H9 (cell line): Measurements from ENCODE around the gene IGSF9. TPM values are rescaled to one million over a fixed set of nuclear protein-coding genes. Genes with fewer than 3 reads are reported as not detected.

ENCODE experiments used
- DNase-seq: peaks from one replicate; pipeline ENCODE4 v3.0.0-alpha.2; 2017
- H2AFZ ChIP-seq: one replicate; pipeline ENCODE4 v1.6.1; 2013; ENCODE audit warnings: mild to moderate bottlenecking, low read length, control low read depth, moderate library complexity
- H2AK5ac ChIP-seq: 2 replicates; pipeline ENCODE4 v1.6.1; 2013; ENCODE audit warnings: low read length, control low read depth, mixed read lengths; ENCODE audit not compliant: insufficient read length
- H2BK120ac ChIP-seq: one replicate; pipeline ENCODE4 v1.6.1; 2013; ENCODE audit warnings: low read depth, mild to moderate bottlenecking, low read length, control low read depth, inconsistent platforms; ENCODE audit not compliant: poor library complexity, severe bottlenecking
- H2BK12ac ChIP-seq: 2 replicates; pipeline ENCODE4 v1.6.1; 2013; ENCODE audit warnings: low read length, control low read depth, mixed read lengths, low read depth; ENCODE audit not compliant: insufficient read length
- H2BK15ac ChIP-seq: 2 replicates; pipeline ENCODE4 v1.6.1; 2013; ENCODE audit warnings: low read depth, low read length, control low read depth
- H2BK20ac ChIP-seq: one replicate; pipeline ENCODE4 v1.6.1; 2013; ENCODE audit warnings: low read depth, mild to moderate bottlenecking, low read length, control low read depth, inconsistent platforms; ENCODE audit not compliant: poor library complexity, severe bottlenecking
- H2BK5ac ChIP-seq: 2 replicates; pipeline ENCODE4 v1.6.1; 2013; ENCODE audit warnings: low read length, control low read depth, mixed read lengths; ENCODE audit not compliant: insufficient read length
- H3K14ac ChIP-seq: 2 replicates; pipeline ENCODE4 v1.6.1; 2013; ENCODE audit warnings: low read length, control low read depth; ENCODE audit not compliant: insufficient read depth
- H3K18ac ChIP-seq: 2 replicates; pipeline ENCODE4 v1.6.1; 2013; ENCODE audit warnings: low read depth, mild to moderate bottlenecking, mixed read lengths, low read length, control low read depth; ENCODE audit not compliant: insufficient read length
- H3K23ac ChIP-seq: 2 replicates; pipeline ENCODE4 v1.6.1; 2013; ENCODE audit warnings: low read length, control low read depth, mixed read lengths, low read depth; ENCODE audit not compliant: insufficient read length
- H3K23me2 ChIP-seq: 2 replicates; pipeline ENCODE4 v1.6.1; 2013; ENCODE audit warnings: low read depth, mild to moderate bottlenecking, mixed read lengths, low read length, control low read depth; ENCODE audit not compliant: insufficient read length, poor library complexity, severe bottlenecking
- H3K27ac ChIP-seq: 2 replicates; pipeline ENCODE4 v1.5.1; 2013; ENCODE audit warnings: low read length, control low read depth, mixed read lengths, low read depth; ENCODE audit not compliant: insufficient read length
- H3K27me3 ChIP-seq: 2 replicates; pipeline ENCODE4 v1.6.1; 2013; ENCODE audit warnings: low read length, control low read depth, inconsistent platforms; ENCODE audit not compliant: insufficient read depth
- H3K4ac ChIP-seq: 2 replicates; pipeline ENCODE4 v1.6.1; 2013; ENCODE audit warnings: low read depth, mild to moderate bottlenecking, control low read depth, inconsistent platforms, low read length, moderate library complexity
- H3K4me1 ChIP-seq: 2 replicates; pipeline ENCODE4 v1.6.1; 2013; ENCODE audit warnings: low read length, control low read depth, inconsistent platforms; ENCODE audit not compliant: insufficient read depth
- H3K4me2 ChIP-seq: 2 replicates; pipeline ENCODE4 v1.6.1; 2013; ENCODE audit warnings: low read length, control low read depth, mixed read lengths; ENCODE audit not compliant: insufficient read length, insufficient read depth
- H3K56ac ChIP-seq: 2 replicates; pipeline ENCODE4 v1.6.1; 2013; ENCODE audit warnings: low read depth, mild to moderate bottlenecking, mixed read lengths, low read length, control low read depth; ENCODE audit not compliant: insufficient read length
- H3K79me1 ChIP-seq: 2 replicates; pipeline ENCODE4 v1.6.1; 2013; ENCODE audit warnings: low read depth, mild to moderate bottlenecking, moderate library complexity, low read length, control low read depth, inconsistent platforms; ENCODE audit not compliant: insufficient read depth, poor library complexity, severe bottlenecking
- H3K79me2 ChIP-seq: 2 replicates; pipeline ENCODE4 v1.6.1; 2013; ENCODE audit warnings: low read length, control low read depth, inconsistent platforms; ENCODE audit not compliant: insufficient read depth
- H3K9ac ChIP-seq: 2 replicates; pipeline ENCODE4 v1.6.1; 2013; ENCODE audit warnings: low read length, control low read depth, mixed read lengths; ENCODE audit not compliant: insufficient read length; ENCODE audit errors: extremely low read depth
- H3K9me3 ChIP-seq: one replicate; pipeline ENCODE4 v1.6.1; 2013; ENCODE audit warnings: low read depth, low read length, inconsistent platforms; ENCODE audit not compliant: control insufficient read depth
- H3T11ph ChIP-seq: one replicate; pipeline ENCODE4 v1.6.1; 2013; ENCODE audit warnings: mild to moderate bottlenecking, low read length, control low read depth, inconsistent platforms
- H4K20me1 ChIP-seq: one replicate; pipeline ENCODE4 v1.6.1; 2013; ENCODE audit not compliant: control insufficient read depth, insufficient read length, insufficient read depth
- H4K5ac ChIP-seq: 2 replicates; pipeline ENCODE4 v1.6.1; 2013; ENCODE audit warnings: low read depth, mild to moderate bottlenecking, mixed read lengths, low read length, control low read depth; ENCODE audit not compliant: insufficient read length
- H4K8ac ChIP-seq: replicated peaks from 2 replicates; pipeline ENCODE4 v1.6.1; 2013; ENCODE audit warnings: low read length, control low read depth, mixed read lengths, low read depth; ENCODE audit not compliant: insufficient read length
- H4K91ac ChIP-seq: 2 replicates; pipeline ENCODE4 v1.6.1; 2013; ENCODE audit warnings: low read depth, mild to moderate bottlenecking, moderate library complexity, mixed read lengths, low read length, control low read depth; ENCODE audit not compliant: insufficient read length
- H3K27ac Mint-ChIP-seq, 3 experiments: 2 replicates in 2 of 3; 3 replicates in 1 of 3; pipeline ENCODE4 v1.8.0; 2020 to 2021; ENCODE audit warnings: mixed read lengths in 3 of 3, mild to moderate bottlenecking in 1 of 3, moderate library complexity in 1 of 3
- H3K27me3 Mint-ChIP-seq: 2 replicates; pipeline ENCODE4 v1.8.0; 2021; ENCODE audit warnings: low read depth, mild to moderate bottlenecking, moderate library complexity, mixed read lengths
- H3K36me3 Mint-ChIP-seq, 3 experiments: 2 replicates in 2 of 3; 3 replicates in 1 of 3; pipeline ENCODE4 v1.8.0; 2020 to 2021; ENCODE audit warnings: low read depth in 3 of 3, mixed read lengths in 3 of 3; ENCODE audit not compliant: insufficient read depth in 1 of 3
- H3K4me1 Mint-ChIP-seq, 2 experiments: 2 replicates each; pipeline ENCODE4 v1.8.0; 2020; ENCODE audit warnings: mixed read lengths in 2 of 2
- H3K4me3 Mint-ChIP-seq, 2 experiments: 2 replicates in 1 of 2; 3 replicates in 1 of 2; pipeline ENCODE4 v1.8.0; 2020 to 2021; ENCODE audit warnings: mild to moderate bottlenecking in 2 of 2, mixed read lengths in 2 of 2, moderate library complexity in 1 of 2
- H3K9me3 Mint-ChIP-seq, 2 experiments: 2 replicates in 1 of 2; 3 replicates in 1 of 2; pipeline ENCODE4 v1.8.0; 2020; ENCODE audit warnings: mild to moderate bottlenecking in 2 of 2, mixed read lengths in 2 of 2, moderate library complexity in 1 of 2
- whole genome bisulfite sequencing: extraction: QIAGEN DNeasy Blood & Tissue Kit; methylation state at CpG from one replicate; pipeline ENCODE4 v1.1.7; 2013; ENCODE audit warnings: missing lambda C conversion rate, low lambda C conversion rate, mixed read lengths; ENCODE audit not compliant: insufficient read length; ENCODE audit errors: extremely low coverage; 5-methylcytosine and 5-hydroxymethylcytosine counted together
- total RNA-seq: library from RNA; stranded (reverse); gene quantifications from 2 replicates; pipeline ENCODE4 v1.2.1, GENCODE V29; 2021
- TF ChIP-seq, protein P1 (sequence below): fragments of 200-600 bp; sonication (generic); conservative IDR thresholded peaks from 3 replicates; pipeline ENCODE4 v1.8.0; 2021; ENCODE audit warnings: antibody characterized with exemption, mild to moderate bottlenecking

Gene IGSF9
- total RNA-seq, 1 experiment from 2014 or later: 11.3 TPM

GRCh38 chr1:159882527-159882862, 62.9 kb downstream of the IGSF9 start:
- WGBS: no CpG with 5 or more reads among the region's 2 CpGs
- H3K4me1 Mint-ChIP-seq: no peaks in the 10 kb centered on the region

More at GRCh38 chr1:159882527-159882862, 62.9 kb downstream of the IGSF9 start:
- Histone ChIP-seq H3K27me3 (no peaks in the 10 kb centered on the region), H3K18ac (no peak overlapping the region), H3K14ac (no peak overlapping the region), H3K27ac (no peak overlapping the region), H2BK120ac (no peak overlapping the region), H2BK15ac (no peak overlapping the region), H2BK5ac (no peak overlapping the region), H3T11ph (no peak overlapping the region), H3K79me2 (no peaks in the 10 kb centered on the region), H2AFZ (no peak overlapping the region), H4K91ac (no peak overlapping the region), H3K23me2 (no peaks in the 10 kb centered on the region), H3K23ac (no peak overlapping the region), H3K56ac (no peak overlapping the region), H2BK12ac (no peak overlapping the region), H3K9ac (no peak overlapping the region), H3K4me1 (no peaks in the 10 kb centered on the region), H3K4me2 (no peak overlapping the region), H3K4ac (no peak overlapping the region), H2BK20ac (no peak overlapping the region), H3K79me1 (no peaks in the 10 kb centered on the region), H2AK5ac (no peak overlapping the region), H4K8ac (no peak overlapping the region), H4K20me1 (no peaks in the 10 kb centered on the region), H3K9me3 (no peaks in the 10 kb centered on the region), H4K5ac (no peak overlapping the region)
- Mint-ChIP-seq H3K27me3 (no peaks in the 10 kb centered on the region; the same call in none of the 2 replicates), H3K36me3 (no peaks in the 10 kb centered on the region), H3K27ac (no peak overlapping the region), H3K9me3 (no peaks in the 10 kb centered on the region), H3K4me3 (no peak overlapping the region)
- no peak for DNase-seq
- TF ChIP-seq, protein P1, sequence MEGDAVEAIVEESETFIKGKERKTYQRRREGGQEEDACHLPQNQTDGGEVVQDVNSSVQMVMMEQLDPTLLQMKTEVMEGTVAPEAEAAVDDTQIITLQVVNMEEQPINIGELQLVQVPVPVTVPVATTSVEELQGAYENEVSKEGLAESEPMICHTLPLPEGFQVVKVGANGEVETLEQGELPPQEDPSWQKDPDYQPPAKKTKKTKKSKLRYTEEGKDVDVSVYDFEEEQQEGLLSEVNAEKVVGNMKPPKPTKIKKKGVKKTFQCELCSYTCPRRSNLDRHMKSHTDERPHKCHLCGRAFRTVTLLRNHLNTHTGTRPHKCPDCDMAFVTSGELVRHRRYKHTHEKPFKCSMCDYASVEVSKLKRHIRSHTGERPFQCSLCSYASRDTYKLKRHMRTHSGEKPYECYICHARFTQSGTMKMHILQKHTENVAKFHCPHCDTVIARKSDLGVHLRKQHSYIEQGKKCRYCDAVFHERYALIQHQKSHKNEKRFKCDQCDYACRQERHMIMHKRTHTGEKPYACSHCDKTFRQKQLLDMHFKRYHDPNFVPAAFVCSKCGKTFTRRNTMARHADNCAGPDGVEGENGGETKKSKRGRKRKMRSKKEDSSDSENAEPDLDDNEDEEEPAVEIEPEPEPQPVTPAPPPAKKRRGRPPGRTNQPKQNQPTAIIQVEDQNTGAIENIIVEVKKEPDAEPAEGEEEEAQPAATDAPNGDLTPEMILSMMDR: no peak
